A172 (cell line): Measurements from ENCODE around the gene SNRPD3. TPM values are rescaled to one million over a fixed set of nuclear protein-coding genes. Genes with fewer than 3 reads are reported as not detected.
"Not testable (repeated sequence)": the region's sequence is repeated elsewhere in the genome, so short reads cannot be mapped to it uniquely, and the experiment has no call there.

Source experiments
- DNase-seq: peaks from one replicate; pipeline ENCODE4 v3.0.0-alpha.2; 2015; ENCODE audit warnings: low spot score
- total RNA-seq: library from RNA; depleted of rRNA; stranded (reverse); fragments of >200 nt; shearing (Covaris generic); gene quantifications from 2 replicates; pipeline ENCODE4 v1.2.3, GENCODE V29; 2014; rRNA removed

The SNRPD3 gene
- total RNA-seq = 152 and 187 TPM in 2 replicates

DNA sequence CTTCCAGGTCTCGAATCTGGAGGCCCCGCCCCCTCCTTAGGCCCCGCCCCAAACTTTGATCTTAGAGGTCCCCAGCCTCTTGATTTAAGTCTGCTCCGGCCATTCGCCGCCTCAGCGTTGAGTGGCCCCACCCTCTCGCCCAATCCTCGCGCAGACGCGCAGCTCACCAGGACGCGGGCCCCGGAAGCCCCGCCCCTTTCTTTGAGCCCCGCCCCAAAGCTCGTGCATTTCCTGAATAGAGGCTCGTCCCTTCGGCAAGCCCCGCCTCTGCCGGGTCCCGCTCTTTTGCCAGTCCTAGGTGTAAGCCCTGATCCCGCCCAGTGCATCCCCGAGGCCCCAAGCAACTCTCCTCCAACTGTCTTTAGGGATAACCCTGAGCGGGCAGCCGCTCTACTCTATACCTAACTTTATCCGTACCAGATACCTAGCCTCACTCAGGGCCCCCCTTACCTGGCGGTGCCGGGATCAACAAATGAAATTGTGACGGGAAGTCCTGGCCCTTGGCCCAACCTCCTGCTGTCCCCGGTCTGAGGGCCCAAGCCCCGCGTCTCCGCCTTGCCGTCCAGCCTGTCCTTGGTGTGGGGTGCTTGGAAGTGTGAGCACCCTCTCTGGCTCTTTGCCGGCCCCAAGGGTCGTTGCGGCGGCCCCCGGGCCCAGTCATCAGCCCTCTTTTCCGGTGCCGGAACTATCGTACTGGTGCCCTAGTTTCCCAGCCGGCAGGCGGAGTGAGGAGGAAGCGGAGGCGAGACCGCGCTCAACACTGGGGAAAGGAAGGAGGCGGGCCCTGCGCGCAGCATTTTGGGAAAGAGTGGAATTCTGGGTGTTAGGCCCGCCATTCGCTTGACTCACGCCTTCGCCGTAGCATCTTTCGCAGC, at the start of gene SNRPD3:
Gene SNRPD3 (plus strand): TSS at position 835 of the 875 bp plus-strand sequence. CDS start 1,676 bp downstream, outside the sequence.
- DNase-seq = peak; percentile 89

DNA sequence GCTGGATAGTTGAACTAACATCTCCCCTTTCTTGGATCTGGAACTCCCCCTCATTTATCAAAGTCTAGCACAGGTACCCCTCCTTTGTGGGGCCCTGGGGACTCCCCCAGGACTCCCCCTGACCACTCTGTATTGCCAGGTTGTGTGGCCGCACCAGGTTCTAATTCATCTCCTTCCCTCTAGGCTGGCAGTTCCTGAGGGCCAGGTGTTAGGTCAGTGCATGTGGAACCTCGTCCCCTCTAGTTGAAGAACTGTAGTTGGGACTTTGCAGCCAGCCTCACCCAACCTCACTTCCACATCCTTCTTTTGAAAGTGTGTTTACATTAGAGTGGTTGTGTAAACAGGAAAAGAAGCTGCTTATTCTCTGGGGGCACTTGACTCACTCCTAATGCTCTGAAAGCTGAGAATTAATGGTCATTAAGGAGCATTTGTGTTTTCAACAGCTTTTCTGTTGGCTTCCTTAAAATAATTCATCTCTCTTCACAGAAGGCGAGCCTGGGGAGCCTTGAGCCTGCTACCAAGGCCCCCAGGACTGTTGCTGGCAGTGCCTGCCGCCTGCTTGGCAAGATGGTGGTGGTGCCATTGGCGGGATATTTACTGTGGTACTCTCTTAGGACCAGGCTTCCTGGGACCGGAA, 48.9 kb upstream of the SNRPD3 start:
- peak; percentile 28 for DNase-seq

DNA sequence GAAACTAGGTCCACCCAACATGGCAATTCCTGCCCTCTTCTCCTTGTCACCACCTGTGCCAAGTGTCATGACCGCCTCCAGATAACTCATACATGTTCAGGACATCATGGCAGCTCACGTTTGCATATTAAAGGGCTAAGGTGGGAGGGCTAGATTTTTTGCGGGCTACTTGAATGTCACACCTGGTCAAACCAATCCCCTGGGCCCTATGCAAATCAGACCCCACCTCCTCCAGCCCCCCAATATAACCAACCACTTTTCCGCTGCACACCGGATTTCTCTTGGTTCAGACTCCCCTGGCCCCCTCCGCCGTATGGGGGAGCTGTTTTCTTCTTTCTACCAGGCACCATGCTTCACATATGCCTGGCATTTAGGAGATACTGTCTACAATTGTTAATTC, 48.1 kb upstream of the SNRPD3 start:
- no peak for DNase-seq

DNA sequence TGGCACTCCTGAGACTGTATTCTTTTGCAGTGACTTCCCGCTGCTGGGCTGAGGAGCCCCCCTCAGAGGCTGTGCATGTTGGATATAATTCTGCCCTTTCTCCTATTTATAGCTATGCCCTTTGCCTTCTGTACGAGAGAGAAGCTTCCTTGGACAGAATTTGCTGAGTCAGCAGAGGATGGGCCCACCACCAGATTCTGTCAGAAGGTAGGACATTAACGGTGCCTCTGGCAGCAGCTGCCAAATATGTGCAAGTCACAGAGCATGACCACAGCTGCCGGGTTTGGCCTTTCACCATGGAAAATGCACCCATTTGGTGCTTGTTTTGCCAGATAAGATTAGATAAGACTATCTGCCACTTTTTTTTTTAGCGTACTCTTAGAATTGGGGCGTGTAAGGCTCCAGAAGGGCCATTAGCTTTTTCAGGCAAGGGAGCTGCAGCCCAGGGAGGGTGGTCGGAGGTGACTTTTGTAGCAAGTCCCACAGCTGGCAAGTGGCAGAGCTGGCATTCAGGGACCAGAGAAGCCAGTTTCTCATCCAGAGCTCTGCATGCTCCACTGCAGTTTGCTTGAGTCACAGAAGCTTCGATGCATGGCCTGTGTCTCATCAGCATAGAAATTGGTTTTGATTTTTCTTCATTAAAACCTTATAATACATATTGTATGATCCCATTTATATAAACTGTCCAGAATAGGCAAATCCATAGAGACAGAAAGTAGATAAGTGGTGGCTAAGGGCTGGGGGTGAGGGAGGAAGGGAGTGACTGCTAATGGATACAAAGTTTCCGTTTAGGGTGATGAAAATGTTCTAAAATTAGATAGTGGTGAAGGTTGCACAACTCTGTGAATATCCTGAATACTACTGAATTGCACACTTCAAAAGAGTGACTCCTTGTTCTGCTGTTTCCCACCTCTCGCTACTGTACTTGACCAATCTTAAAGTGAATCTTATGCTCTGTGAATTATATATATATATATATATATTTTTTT, 44.9 kb upstream of the SNRPD3 start:
- DNase-seq = no peak

DNA sequence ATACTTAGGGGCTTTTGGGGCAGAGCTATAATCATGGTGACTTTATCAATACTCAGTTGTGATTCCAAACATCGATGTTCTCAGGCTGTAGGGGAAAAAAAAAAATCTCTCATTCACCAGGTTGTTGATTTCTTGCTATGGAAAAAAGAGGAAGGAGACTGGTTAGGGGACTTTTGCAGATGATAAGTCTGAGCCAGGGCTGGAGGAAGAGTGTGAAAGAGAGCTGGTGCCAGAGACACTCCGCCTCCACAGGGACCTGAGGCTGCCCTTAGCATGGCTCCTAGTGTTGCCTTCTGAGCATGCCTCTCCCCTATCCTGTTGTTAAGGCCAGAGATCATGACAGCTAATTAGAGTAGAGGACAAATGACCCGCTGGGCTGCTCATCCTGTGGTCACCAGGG, 43.8 kb upstream of the SNRPD3 start:
- no peak for DNase-seq

DNA sequence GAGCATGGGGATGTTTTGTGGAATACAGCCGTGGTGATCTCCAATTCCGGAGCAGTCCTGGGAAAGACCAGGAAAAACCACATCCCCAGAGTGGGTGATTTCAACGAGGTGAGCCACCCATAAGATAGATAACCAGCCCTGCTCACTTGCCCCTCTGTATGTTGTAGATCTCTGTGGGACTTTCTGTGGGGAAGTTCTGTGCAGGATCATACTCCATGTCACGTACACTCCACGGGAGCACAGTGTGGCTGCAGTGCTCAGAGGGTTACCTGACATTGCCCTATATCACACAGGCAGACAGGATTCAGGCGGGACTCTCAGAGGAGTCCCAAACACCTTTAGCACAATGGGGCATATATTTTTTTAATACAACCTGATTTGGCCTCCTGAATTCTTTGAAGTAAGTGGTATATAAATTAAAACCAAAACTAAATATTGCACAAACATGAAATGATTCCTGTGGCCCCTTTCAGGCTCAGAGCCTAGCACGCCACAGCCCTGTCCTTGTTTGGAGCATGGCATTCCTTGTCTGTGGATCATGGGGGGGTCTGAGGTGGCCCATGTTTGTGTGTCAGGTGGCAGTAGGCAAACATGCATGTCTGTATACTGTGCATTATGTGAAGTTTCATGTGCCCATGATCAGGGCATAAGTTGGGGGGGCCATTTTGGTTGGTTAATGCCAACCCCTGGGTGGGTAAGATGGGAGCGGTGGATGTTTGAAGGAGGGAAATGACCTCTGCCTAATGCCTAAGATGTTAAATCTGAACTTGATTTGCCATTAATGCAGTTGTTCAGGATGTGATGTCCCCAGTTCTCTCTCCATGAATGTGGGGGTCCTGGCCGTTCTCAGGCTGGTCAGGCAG, 42.2 kb upstream of the SNRPD3 start:
- no peak for DNase-seq

DNA sequence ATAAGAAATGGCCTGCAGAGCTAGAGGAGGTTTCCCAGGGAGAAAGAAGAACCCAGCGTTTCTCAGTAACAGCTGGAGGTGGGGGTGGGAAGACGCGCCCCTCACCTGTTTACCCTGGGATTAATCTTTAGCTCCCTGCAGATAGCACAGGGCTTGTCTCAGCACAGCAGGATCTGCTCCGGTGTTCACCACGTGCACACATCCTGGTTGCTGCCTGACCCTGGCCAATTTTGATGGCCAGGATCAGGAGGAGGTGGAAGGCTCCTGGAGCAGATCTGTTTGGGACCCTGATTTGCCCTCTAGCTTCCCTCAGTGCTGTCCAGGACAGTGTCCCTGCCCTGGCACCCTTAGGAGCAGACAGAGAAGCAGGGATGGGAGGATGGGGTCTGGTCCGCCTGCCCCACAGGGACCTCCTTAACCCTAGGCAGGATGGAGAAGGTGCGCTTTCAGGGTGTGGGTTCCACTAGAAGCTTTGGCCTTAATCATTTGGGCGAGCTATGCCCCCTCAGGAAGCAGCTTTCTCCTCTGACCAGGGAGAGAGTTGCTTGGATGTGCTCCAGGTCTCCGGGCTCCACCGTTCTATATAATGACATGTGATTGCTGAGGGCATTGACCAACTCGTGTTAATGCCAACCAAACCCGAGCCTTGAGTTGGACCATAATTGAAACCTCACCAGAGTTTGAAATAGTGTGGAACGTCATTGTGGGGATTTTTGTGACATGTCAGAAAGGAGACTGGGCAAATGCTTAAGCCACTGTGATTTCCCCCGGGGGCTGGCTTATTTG, 41.4 kb upstream of the SNRPD3 start:
- no peak for DNase-seq

DNA sequence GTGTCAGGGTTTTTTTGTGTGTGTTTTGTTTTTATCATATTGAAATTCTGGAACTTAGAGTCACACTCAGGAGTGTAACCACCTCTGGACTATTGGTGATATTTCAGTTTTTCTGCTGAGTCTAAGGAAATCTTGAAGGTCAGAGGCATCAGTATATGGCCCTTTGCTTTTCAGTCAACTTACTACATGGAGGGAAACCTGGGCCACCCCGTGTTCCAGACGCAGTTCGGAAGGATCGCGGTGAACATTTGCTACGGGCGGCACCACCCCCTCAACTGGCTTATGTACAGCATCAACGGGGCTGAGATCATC, 40.8 kb upstream of the SNRPD3 start:
- no peak for DNase-seq

DNA sequence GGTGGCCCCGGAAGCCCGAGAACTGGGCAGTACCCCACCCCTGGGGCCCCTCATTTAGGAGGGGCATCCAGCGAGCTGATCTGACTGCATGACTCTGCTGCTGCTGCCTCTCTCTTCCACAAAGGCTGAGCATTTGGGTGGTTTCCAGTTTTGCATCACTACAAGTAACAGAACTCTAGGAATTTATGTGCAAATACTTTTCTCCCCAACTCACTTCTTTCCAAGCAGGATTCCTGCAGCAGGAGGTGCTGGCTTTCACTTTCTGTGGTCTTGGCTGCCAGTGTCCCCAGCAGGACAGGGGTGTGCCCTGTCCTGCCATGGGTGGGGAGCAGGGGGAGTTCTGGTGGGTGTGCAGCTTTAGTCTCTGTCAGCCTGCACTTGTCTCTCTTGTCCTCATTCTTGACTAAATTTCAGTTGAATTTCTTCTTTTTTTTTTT, 39.5 kb upstream of the SNRPD3 start:
- DNase-seq = peak; percentile 65

DNA sequence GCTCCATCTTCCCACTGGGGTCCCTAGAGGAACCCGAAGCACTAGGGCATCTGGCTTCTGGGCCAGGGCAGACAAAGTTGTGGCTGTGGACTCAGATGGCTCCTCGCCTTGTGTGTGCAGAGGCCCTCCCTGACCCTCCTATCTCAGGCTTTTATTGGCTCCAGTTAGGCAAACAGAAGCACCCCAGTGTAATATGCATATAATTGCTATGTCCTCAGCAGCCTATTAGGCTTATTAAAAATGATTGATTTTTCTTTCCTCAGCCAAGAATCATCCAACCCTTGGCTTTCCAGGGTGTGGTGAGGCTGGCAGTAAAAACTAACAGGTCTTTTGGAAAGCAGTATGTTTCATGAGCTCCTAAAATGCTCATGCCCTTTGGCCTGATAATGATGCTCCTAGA, 38.4 kb upstream of the SNRPD3 start:
- DNase-seq = no peak

DNA sequence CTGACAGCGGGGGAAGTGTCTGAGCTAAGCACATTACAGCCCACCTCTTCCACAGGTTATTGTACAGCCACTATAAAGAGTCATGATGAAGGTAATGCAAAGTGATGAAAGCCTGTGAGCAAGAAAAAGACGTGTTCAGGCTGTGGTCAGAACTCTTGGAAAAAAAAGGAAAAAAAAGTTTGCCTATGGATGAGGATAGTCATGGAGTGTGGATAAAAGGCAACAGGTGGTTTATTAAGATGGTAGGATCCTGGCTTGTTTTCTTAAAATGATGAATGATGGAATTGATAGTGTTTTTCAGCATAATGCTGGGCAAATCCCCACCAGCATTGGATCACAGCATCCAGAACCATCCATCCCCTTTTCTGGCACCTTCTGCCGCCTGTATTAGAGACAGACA, 37.6 kb upstream of the SNRPD3 start:
- DNase-seq = no peak

DNA sequence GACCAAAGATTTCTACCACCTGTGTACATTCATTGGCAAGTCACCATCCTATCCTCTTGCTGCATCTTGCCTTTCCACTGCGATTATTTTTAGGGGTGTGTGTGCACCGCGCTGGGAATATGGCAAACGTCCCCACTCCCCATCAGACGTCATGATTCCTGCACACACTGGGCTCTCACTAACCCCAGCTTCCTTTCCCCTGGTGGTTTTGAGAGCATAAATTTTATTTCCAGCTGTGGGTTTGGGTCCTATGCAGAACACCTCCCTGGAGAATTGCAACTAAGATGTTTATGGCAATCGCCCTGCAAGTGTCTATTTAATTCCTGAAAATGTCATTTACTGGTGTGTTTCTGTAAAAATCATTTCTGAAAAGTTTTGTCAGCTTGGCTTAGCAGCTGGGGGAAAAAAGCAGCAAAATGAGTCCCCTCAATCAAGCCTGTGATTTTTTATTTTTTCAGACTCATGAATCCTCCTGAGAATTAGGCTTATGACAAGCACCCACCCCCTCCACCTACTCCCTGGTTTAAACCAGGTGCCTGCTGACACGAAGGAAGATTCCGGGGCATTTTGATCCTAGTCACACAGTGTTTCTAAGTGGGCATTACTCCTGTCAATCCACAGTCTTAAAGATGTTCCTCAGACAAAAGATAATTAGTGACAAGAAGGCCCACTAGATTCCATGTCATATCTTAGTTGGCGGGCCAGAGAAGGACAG, 36.9 kb upstream of the SNRPD3 start:
- no peak for DNase-seq

DNA sequence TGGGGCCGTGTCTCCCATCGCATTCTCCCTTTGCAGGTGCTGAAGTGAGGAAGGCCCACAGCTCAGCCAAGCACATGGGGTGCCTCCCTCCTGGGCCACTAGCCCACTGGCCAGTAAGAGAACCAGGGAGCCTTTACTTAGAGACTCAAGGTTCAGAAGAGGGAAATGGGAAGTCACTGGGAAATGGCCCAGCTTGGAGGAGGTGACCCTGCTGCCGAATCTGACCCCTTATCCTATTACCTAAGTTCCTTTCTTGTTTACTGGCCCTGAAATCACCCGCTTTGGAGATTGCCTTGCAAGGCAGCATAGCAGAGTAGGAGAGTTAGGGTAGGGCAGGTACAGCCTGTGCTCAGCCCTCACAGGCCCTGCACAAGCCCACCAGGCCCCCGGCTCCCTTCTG, 36.3 kb upstream of the SNRPD3 start:
- no peak for DNase-seq

DNA sequence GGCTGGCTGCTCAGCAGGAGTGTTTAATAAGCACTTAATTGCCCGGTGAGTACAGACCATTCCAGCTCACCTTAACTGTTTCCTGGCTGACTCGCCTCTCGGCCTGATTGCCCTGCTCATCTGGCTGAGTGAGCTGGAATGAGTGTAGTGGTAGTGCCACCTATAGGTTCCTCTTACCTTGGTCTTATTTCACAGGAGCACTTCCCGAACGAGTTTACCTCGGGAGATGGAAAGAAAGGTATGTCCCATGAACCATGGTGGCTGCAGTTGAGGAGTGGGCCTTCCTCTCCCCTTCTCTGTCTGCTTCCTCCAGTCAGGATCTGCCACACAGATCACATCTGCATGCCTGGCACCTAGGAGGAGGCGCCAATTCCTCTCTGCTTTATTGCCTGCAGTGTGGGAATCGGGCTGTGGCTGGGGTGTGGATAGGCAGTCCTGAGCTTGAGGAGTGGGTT, 34.0 kb upstream of the SNRPD3 start:
- DNase-seq = peak; percentile 57

DNA sequence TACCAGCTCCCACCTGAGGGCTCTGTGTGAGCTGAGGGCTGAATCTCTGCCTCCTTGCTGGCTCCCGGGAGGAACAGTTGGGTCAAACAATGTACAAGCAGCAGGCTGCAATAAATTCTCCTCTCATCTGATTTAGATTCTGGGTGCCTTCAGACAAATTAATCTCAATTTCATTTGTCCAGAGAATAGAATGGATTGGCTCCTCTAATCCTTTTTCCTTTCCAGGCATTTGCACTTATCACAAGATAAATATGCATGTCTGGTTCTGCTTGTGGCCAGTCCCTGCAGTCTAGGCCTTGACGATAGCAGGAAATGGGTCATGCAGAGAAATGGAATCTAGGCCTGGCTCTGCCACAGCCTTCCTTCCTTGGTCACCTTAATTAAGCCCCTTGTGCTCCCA, 31.9 kb upstream of the SNRPD3 start:
- DNase-seq = no peak

DNA sequence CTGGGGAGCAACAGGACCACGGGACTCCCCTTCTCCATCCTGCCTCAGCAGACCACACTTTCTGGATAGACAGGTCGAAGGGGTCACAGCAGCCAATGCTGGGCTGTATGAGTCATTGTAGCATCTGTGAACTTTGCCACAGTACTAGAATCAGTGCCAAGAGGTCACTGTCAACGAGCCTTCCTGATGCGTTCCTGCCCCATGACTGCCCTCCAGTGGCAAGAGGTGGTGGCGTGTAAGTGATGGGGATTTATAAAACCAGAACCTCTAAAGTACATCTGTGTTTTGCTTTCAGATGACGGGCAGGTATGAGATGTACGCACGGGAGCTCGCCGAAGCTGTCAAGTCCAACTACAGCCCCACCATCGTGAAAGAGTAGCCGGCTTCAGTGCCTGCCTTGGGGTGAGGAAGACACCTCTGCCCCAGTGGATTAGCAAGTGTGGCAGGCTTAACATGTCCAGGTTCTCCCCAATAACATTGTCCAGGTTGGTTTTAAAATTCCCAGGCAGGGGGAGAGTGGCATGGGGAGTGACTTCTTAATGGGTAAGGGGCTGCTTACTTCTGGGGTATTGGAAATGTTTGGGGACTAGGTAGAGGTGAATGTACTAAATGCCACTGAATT, 30.3 kb upstream of the SNRPD3 start:
- DNase-seq = peak; percentile 45

DNA sequence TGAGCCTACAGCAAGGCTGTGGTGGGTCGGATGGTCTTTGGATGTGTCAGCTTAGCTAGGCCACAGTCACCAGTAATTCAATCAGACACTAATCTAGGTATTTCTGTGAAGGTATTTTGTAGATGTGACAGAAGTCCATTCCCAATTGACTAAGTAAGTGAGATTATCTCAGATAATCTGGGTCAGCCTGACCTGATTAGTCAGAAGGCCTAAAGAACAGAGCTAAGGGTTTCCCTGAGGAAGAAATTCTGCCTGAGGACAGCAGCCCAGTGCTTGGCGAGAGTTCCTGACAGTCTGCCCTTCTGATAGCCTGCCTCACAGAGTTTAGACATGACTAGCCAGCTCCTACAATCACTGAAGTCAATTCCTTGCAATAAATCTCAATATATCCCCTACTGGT, 29.6 kb upstream of the SNRPD3 start:
- DNase-seq = no peak

DNA sequence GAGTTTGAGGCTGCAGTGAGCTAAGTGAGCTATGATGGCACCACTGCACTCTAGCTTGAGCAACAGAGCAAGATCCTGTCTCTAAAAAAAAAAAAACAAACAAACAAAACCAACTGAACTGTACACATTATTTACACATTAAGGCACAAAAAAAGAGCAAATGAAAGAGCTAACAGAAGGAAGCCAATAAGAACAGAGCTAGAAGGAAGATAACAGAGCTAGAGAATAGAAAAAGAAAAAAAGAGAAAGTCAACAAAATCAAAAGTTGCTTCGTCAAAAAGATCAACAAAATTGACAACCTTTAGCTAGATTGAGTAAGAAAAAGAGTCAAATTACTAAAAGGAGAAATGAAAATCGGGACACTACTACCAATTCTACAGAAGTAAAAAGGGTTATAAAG, 25.9 kb upstream of the SNRPD3 start:
- DNase-seq = no peak

DNA sequence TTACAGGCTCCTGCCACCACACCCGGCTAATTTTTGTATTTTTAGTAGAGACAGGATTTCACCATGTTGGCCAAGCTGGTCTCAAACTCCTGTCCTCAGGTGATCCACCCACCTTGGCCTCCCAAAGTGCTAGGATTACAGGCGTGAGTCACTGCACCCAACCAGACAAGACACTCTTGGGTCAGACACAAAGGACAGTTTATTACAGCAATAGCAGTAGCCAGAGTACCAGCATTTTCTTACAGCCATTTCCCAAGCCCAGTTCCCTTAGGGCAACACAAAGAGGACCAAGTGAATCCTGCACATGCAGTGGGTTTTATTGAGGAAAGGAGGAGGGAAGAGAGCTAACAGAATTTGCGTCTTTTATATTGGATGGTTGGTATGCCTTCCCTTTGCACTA, 24.8 kb upstream of the SNRPD3 start:
- not testable (repeated sequence) for DNase-seq
